Sigmoid colon (tissue), 7 donors: ENCODE data around the gene TMCC3. TPM values are rescaled to one million over a fixed set of nuclear protein-coding genes. Genes with fewer than 3 reads are reported as not detected.
A peak's percentile ranks its signal among the peaks of the same experiment; 100 is the strongest.

Experiments
- DNase-seq: peaks from one replicate; pipeline ENCODE4 v3.0.0-alpha.2; 2019
- H3K27ac ChIP-seq, 4 donors: fragments of 200-600 bp; sonication (generic); one replicate each; pipeline ENCODE4 v1.5.1; 2016 to 2019; ENCODE audit warnings: mild to moderate bottlenecking in 1 of 4
- H3K27me3 ChIP-seq, 3 donors: fragments of 200-600 bp; sonication (generic); one replicate each; pipeline ENCODE4 v1.5.1; 2019; ENCODE audit warnings: mild to moderate bottlenecking in 1 of 3
- H3K36me3 ChIP-seq, 4 donors: fragments of 200-600 bp; sonication (generic); one replicate each; pipeline ENCODE4 v1.5.1; 2016 to 2019
- H3K4me1 ChIP-seq, 4 donors: fragments of 200-600 bp; sonication (generic); one replicate each; pipeline ENCODE4 v1.5.1; 2017 to 2019
- H3K4me3 ChIP-seq, 4 donors: fragments of 200-600 bp; sonication (generic); one replicate each; pipeline ENCODE4 v1.5.1; 2017 to 2019; ENCODE audit warnings: mild to moderate bottlenecking in 2 of 4, moderate library complexity in 1 of 4
- H3K9me3 ChIP-seq, 4 donors: fragments of 200-600 bp in 3 of 4; sonication (generic) in 3 of 4; one replicate each; pipeline versions ENCODE4 v1.5.1 to v1.6.1; 2013 to 2019
- CTCF ChIP-seq, 4 experiments: fragments of 450-650 bp in 3 of 4; fragments of 200-600 bp in 1 of 4; IDR thresholded peaks; one replicate each; pipeline ENCODE4 v1.5.1; 2016 to 2019; ENCODE audit warnings: antibody characterized with exemption in 4 of 4, mild to moderate bottlenecking in 3 of 4, moderate library complexity in 2 of 4
- EP300 ChIP-seq, 4 donors: sonication (generic); formaldehyde crosslinking; IDR thresholded peaks; one replicate each; pipeline ENCODE4 v1.6.1; 2017; ENCODE audit warnings: antibody characterized with exemption in 4 of 4
- POLR2A ChIP-seq, 2 donors: fragments of 450-650 bp; IDR thresholded peaks; one replicate each; pipeline ENCODE4 v1.6.1; 2016; ENCODE audit warnings: antibody characterized with exemption in 2 of 2, mild to moderate bottlenecking in 2 of 2, moderate library complexity in 2 of 2
- POLR2AphosphoS5 ChIP-seq, 4 donors: sonication (generic); formaldehyde crosslinking; IDR thresholded peaks; one replicate each; pipeline ENCODE4 v1.6.1; 2017; ENCODE audit warnings: antibody characterized with exemption in 4 of 4
- WGBS, 2 donors: extraction: QIAGEN DNeasy Blood & Tissue Kit; methylation state at CpG; one replicate each; pipeline ENCODE4 v1.1.7; 2013; 5-methylcytosine and 5-hydroxymethylcytosine counted together
- intact Hi-C: fragments of 100-400 bp; cut with DNase I; formaldehyde crosslinking; loops from one replicate; pipeline ENCODE4 v1.15.1; 2023
- polyA plus RNA-seq, 3 donors: library from polyadenylated mRNA; stranded (reverse); fragments of 200-250 nt; gene quantifications; one replicate each; pipeline ENCODE4 v1.2.3, GENCODE V29; 2013
- total RNA-seq, 4 donors: library from RNA; depleted of rRNA; stranded (reverse); fragments of >200 nt; gene quantifications; one replicate each; pipeline ENCODE4 v1.1.0, GENCODE V29; 2016
- donor health status: healthy with polysubstance abuse.
- donor health status: Bipolar disorder and iron deficiency.
- donor health status: healthy.

The TMCC3 gene
- total and polyA plus RNA-seq, 7 donors, result 4.9 to 44.9 (median 8.3) TPM

- TF ChIP-seq CTCF (IDR thresholded peaks at IDR 0.05) (no peak), POLR2A (IDR thresholded peaks at IDR 0.05) (no peak), EP300 (IDR thresholded peaks at IDR 0.05) (no peak), POLR2AphosphoS5 (IDR thresholded peaks at IDR 0.05) (no peak)
- H3K9me3 ChIP-seq, result no peaks in the 10 kb centered on the region
- H3K27me3 ChIP-seq, result no peaks in the 10 kb centered on the region
- intact Hi-C loops, result no loop called here
- H3K4me3 ChIP-seq, result no peak overlapping the region
- DNase-seq, result no peak
- WGBS, 2 donors, result 95 to 98% methylated on average over 8 of the region's 8 CpGs
- no peak overlapping the region for H3K27ac ChIP-seq
- H3K36me3 ChIP-seq, result peaks cover 0 to 9% (median 0%) of the 10 kb centered on the region in 4 donors
- H3K4me1 ChIP-seq, result peaks cover 0 to 4% (median 0%) of the 10 kb centered on the region in 4 donors
Observed at GRCh38 chr12:94565683-94566082, 84.7 kb downstream of the TMCC3 start.

- intact Hi-C loops, result no loop called here
- no peaks in the 10 kb centered on the region for H3K27me3 ChIP-seq
- H3K4me1 ChIP-seq, result peaks cover 0 to 4% (median 0%) of the 10 kb centered on the region in 4 donors
- 77 to 84% methylated on average over 5 of the region's 5 CpGs for WGBS, 2 donors
- no peaks in the 10 kb centered on the region for H3K9me3 ChIP-seq
- no peak overlapping the region for H3K27ac ChIP-seq
- H3K4me3 ChIP-seq, result no peak overlapping the region
- H3K36me3 ChIP-seq, result no peaks in the 10 kb centered on the region
- TF ChIP-seq CTCF (IDR thresholded peaks at IDR 0.05) (no peak), POLR2A (IDR thresholded peaks at IDR 0.05) (no peak), POLR2AphosphoS5 (IDR thresholded peaks at IDR 0.05) (no peak), EP300 (IDR thresholded peaks at IDR 0.05) (no peak)
- no peak for DNase-seq
Observed at GRCh38 chr12:94563286-94563685, 87.1 kb downstream of the TMCC3 start.

- no peak for DNase-seq
- no peak overlapping the region for H3K4me3 ChIP-seq
- WGBS, 2 donors, result 30 to 72% methylated on average over 11 of the region's 11 CpGs
- H3K9me3 ChIP-seq, result peaks cover 0 to 3% (median 0%) of the 10 kb centered on the region in 4 donors
- TF ChIP-seq POLR2AphosphoS5 (IDR thresholded peaks at IDR 0.05) (peak in 1 of 4 donors; percentile 6), CTCF (IDR thresholded peaks at IDR 0.05) (no peak)
- H3K4me1 ChIP-seq, result no peaks in the 10 kb centered on the region
- intact Hi-C loops, result no loop called here
- no peak overlapping the region for H3K27ac ChIP-seq
- no peaks in the 10 kb centered on the region for H3K36me3 ChIP-seq
- H3K27me3 ChIP-seq, result no peaks in the 10 kb centered on the region
Observed at GRCh38 chr12:94561943-94562411, 88.4 kb downstream of the TMCC3 start.

- Histone ChIP-seq H3K36me3 (no peaks in the 10 kb centered on the region), H3K4me1 (no peaks in the 10 kb centered on the region), H3K27ac (no peak overlapping the region), H3K27me3 (no peaks in the 10 kb centered on the region), H3K4me3 (no peak overlapping the region), H3K9me3 (peaks cover 0 to 3% (median 0%) of the 10 kb centered on the region in 4 donors)
- 22 to 56% methylated on average over 17 of the region's 17 CpGs for WGBS, 2 donors
- TF ChIP-seq EP300 (IDR thresholded peaks at IDR 0.05) (no peak), POLR2A (IDR thresholded peaks at IDR 0.05) (no peak), POLR2AphosphoS5 (IDR thresholded peaks at IDR 0.05) (no peak), CTCF (IDR thresholded peaks at IDR 0.05) (no peak)
- no peak for DNase-seq
- intact Hi-C loops, result no loop called here
Observed at GRCh38 chr12:94560431-94561221, 89.7 kb downstream of the TMCC3 start.
